Measurements from ENCODE around the gene SHB.

The SHB gene

DNA sequence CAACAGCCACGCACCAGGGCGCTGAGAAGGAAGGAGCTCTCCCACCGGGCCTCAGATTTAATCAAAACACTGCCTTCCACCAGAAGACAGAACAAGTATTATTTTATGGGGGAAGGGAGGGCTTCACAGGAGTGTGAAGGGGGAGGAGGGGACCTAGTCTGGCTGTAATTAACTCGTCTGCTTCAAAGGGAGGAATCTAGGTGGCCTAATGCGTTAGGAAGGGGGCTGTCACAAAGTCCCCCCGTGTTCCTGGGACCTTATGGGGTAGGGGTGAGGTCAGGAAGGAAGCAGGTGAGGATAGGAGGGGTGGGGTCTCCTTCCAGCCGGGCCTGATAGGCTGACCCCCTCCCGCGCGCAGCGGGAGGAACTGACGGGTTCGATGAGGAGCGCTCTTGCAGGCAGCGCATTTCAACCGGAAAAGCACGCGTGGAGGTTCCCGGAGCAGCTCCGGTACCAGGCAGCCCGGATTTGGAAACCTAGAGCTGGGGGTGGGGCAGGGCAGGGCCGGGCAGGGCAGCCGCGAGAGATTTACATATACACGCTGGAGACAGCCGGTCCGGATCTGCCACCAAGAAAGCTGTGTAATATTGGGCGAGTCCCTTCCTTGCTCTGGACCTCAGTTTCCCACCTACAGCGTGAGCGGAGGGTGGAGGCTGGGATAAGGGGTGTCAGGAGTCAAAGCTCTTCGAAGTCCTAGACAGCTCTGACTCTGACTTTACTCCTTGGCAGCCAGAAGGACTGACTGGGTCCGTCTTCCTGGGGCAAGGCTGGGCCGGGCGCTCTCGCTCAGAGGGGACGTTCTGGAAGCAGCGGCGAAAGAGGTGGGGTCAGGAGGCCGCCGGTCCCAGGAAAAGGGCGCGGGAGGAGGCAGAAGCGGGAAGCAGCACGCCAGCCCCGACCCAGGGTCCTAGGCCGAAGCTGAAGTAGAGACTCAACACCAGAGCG lies 1.8 kb downstream of the SHB start:
- ChIA-PET CTCF (interaction anchor here (0.5 to 2.2 kb wide), 19 partner anchors 9 to 601 kb away, joined by 3 to 11 read pairs (median 3); no protein-coding TSS in a partner anchor), POLR2A (interaction anchor here (1.0 to 2.0 kb wide), 5 partner anchors 12 to 75 kb away, joined by 3 to 6 read pairs (median 4); no protein-coding TSS in a partner anchor)
- TF ChIP-seq FEZF1 (tag by site-specific recombination; IDR thresholded peaks at IDR 0.05) (no peak), EGR2 (tag by site-specific recombination; IDR thresholded peaks at IDR 0.05; ENCODE audit: low read depth) (no peak), ZNF544 (tag by site-specific recombination; IDR thresholded peaks at IDR 0.05) (no peak), ZNF549 (tag by site-specific recombination; IDR thresholded peaks at IDR 0.05) (no peak), ZNF677 (tag by site-specific recombination; IDR thresholded peaks at IDR 0.05) (no peak), ZNF623 (tag by site-specific recombination; IDR thresholded peaks at IDR 0.05) (no peak), ZNF701 (tag by site-specific recombination; IDR thresholded peaks at IDR 0.05) (no peak), ZNF324 (tag by site-specific recombination; IDR thresholded peaks at IDR 0.05) (no peak), SP7 (tag by site-specific recombination; IDR thresholded peaks at IDR 0.05) (0 out of 2 replicates have a peak, but pooled peaks have one; percentile 13), SP3 (tag by site-specific recombination; IDR thresholded peaks at IDR 0.05) (0 out of 2 replicates have a peak, but pooled peaks have one; percentile 11), ZNF184 (tag by site-specific recombination; IDR thresholded peaks at IDR 0.05) (no peak), ZNF133 (tag by site-specific recombination; IDR thresholded peaks at IDR 0.05) (no peak), OSR2 (tag by site-specific recombination; IDR thresholded peaks at IDR 0.05) (no peak), ZNF555 (tag by site-specific recombination; conservative IDR thresholded peaks at IDR 0.05) (no peak), ZNF571 (tag by site-specific recombination; IDR thresholded peaks at IDR 0.05) (no peak), ZNF610 (tag by site-specific recombination; IDR thresholded peaks at IDR 0.05; ENCODE audit: borderline replicate concordance) (no peak), ZNF155 (tag by site-specific recombination; IDR thresholded peaks at IDR 0.05) (no peak)
- TF ChIP-seq, protein P1, sequence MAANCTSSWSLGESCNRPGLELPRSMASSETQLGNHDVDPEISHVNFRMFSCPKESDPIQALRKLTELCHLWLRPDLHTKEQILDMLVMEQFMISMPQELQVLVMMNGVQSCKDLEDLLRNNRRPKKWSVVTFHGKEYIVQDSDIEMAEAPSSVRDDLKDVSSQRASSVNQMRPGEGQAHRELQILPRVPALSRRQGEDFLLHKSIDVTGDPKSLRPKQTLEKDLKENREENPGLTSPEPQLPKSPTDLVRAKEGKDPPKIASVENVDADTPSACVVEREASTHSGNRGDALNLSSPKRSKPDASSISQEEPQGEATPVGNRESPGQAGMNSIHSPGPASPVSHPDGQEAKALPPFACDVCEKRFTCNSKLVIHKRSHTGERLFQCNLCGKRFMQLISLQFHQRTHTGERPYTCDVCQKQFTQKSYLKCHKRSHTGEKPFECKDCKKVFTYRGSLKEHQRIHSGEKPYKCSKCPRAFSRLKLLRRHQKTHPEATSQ (tag by site-specific recombination; IDR thresholded peaks at IDR 0.05), result no peak
- TF ChIP-seq, protein P2, sequence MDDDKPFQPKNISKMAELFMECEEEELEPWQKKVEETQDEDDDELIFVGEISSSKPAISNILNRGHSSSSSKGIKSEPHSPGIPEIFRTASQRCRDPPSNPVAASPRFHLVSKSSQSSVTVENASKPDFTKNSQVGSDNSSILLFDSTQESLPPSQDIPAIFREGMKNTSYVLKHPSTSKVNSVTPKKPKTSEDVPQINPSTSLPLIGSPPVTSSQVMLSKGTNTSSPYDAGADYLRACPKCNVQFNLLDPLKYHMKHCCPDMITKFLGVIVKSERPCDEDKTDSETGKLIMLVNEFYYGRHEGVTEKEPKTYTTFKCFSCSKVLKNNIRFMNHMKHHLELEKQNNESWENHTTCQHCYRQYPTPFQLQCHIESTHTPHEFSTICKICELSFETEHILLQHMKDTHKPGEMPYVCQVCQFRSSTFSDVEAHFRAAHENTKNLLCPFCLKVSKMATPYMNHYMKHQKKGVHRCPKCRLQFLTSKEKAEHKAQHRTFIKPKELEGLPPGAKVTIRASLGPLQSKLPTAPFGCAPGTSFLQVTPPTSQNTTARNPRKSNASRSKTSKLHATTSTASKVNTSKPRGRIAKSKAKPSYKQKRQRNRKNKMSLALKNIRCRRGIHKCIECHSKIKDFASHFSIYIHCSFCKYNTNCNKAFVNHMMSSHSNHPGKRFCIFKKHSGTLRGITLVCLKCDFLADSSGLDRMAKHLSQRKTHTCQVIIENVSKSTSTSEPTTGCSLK (tag by site-specific recombination; IDR thresholded peaks at IDR 0.05), result no peak
- TF ChIP-seq, protein P3, sequence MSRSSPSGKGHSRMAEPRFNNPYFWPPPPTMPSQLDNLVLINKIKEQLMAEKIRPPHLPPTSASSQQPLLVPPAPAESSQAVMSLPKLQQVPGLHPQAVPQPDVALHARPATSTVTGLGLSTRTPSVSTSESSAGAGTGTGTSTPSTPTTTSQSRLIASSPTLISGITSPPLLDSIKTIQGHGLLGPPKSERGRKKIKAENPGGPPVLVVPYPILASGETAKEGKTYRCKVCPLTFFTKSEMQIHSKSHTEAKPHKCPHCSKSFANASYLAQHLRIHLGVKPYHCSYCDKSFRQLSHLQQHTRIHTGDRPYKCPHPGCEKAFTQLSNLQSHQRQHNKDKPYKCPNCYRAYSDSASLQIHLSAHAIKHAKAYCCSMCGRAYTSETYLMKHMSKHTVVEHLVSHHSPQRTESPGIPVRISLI (tag by site-specific recombination; IDR thresholded peaks at IDR 0.05), result no peak
- TF ChIP-seq, protein P4, sequence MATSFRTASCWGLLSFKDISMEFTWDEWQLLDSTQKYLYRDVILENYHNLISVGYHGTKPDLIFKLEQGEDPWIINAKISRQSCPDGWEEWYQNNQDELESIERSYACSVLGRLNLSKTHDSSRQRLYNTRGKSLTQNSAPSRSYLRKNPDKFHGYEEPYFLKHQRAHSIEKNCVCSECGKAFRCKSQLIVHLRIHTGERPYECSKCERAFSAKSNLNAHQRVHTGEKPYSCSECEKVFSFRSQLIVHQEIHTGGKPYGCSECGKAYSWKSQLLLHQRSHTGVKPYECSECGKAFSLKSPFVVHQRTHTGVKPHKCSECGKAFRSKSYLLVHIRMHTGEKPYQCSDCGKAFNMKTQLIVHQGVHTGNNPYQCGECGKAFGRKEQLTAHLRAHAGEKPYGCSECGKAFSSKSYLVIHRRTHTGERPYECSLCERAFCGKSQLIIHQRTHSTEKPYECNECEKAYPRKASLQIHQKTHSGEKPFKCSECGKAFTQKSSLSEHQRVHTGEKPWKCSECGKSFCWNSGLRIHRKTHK (tag by site-specific recombination; IDR thresholded peaks at IDR 0.05), result no peak
- TF ChIP-seq, protein P5, sequence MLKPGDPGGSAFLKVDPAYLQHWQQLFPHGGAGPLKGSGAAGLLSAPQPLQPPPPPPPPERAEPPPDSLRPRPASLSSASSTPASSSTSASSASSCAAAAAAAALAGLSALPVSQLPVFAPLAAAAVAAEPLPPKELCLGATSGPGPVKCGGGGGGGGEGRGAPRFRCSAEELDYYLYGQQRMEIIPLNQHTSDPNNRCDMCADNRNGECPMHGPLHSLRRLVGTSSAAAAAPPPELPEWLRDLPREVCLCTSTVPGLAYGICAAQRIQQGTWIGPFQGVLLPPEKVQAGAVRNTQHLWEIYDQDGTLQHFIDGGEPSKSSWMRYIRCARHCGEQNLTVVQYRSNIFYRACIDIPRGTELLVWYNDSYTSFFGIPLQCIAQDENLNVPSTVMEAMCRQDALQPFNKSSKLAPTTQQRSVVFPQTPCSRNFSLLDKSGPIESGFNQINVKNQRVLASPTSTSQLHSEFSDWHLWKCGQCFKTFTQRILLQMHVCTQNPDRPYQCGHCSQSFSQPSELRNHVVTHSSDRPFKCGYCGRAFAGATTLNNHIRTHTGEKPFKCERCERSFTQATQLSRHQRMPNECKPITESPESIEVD (tag by site-specific recombination; IDR thresholded peaks at IDR 0.05), result no peak
- TF ChIP-seq, protein P6, sequence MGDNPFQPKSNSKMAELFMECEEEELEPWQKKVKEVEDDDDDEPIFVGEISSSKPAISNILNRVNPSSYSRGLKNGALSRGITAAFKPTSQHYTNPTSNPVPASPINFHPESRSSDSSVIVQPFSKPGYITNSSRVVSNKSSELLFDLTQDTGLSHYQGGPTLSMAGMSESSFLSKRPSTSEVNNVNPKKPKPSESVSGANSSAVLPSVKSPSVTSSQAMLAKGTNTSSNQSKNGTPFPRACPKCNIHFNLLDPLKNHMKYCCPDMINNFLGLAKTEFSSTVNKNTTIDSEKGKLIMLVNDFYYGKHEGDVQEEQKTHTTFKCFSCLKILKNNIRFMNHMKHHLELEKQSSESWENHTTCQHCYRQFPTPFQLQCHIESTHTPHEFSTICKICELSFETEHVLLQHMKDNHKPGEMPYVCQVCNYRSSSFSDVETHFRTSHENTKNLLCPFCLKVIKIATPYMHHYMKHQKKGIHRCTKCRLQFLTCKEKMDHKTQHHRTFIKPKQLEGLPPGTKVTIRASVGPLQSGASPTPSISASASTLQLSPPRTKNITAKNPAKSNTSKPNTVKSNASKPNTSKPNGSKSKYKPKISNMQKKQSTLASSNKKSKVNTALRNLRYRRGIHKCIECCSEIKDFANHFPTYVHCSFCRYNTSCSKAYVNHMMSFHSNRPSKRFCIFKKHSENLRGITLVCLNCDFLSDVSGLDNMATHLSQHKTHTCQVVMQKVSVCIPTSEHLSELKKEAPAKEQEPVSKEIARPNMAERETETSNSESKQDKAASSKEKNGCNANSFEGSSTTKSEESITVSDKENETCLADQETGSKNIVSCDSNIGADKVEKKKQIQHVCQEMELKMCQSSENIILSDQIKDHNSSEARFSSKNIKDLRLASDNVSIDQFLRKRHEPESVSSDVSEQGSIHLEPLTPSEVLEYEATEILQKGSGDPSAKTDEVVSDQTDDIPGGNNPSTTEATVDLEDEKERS (tag by site-specific recombination; IDR thresholded peaks at IDR 0.05), result no peak
- TF ChIP-seq, protein P7, sequence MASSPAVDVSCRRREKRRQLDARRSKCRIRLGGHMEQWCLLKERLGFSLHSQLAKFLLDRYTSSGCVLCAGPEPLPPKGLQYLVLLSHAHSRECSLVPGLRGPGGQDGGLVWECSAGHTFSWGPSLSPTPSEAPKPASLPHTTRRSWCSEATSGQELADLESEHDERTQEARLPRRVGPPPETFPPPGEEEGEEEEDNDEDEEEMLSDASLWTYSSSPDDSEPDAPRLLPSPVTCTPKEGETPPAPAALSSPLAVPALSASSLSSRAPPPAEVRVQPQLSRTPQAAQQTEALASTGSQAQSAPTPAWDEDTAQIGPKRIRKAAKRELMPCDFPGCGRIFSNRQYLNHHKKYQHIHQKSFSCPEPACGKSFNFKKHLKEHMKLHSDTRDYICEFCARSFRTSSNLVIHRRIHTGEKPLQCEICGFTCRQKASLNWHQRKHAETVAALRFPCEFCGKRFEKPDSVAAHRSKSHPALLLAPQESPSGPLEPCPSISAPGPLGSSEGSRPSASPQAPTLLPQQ (tag by site-specific recombination; IDR thresholded peaks at IDR 0.05), result no peak

More for the DNA sequence above, 1.8 kb downstream of the SHB start:
- H3K27ac ChIP-seq (ENCODE audit: extremely low read depth, low read depth, low read length), result peak overlapping the region; percentile 37; the same call in 1 of the 2 replicates
- peaks cover 0 to 28% of the 10 kb centered on the region in 2 experiments; a peak in 1 of 3 replicates for H3K36me3 ChIP-seq (ENCODE audit: control insufficient read depth in 2 of 2, insufficient read depth in 1 of 2, low read length in 2 of 2)
- H3K4me1 ChIP-seq (ENCODE audit: control insufficient read depth, insufficient read depth, low read length), result peaks cover 5% of the 10 kb centered on the region; the same call in 1 of the 2 replicates
- H3K9me3 ChIP-seq (ENCODE audit: control insufficient read depth, insufficient read depth, low read depth, low read length), result no peaks in the 10 kb centered on the region
- peak overlapping the region; percentile 72 for H3K4me3 ChIP-seq (ENCODE audit: low read depth, low read length)
